NCI-H2227 (cell line): Measurements from ENCODE around the gene NKIRAS2.

Experiments
- DNase-seq: peaks from one replicate; lab custom pipeline; 2025; ENCODE audit not compliant: unreplicated experiment; lab: John Stamatoyannopoulos, UW

NKIRAS2 gene

DNA sequence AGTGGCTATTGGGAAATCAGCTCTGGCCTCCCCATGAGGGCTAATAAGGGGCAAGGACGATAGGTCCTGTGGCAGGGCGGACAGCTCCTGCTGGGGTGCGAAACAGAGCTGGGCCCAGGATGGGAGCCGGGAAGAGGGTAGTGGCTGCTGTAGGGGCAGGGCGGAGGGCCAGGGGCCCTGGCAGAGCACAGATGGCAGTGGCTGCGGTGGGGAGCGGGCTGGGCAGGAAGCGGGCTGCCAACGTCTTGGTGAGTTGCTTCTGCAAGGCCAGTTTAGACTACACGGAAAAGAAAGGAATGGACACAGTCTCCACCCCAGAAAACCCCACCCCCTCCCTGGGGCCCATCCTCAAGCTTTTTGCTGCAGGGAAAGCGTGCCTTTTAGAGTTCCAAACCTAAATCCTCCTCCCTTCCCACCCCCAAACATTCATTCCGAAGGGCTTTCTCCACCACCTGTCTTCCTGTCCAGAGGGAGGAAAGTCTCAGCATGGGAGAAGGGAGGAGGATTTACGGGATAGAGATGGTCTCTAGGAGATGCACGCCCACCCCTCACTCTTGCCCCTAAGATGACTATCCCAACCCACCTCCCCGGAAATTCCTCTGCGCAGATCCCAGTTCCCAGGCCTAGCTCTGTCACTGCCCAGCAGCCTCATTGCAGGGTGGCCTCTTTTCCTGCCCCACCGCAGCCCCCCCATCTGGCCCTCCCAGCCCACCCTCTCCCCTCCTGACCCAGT lies 7.1 kb downstream of the NKIRAS2 start:
- no peak for DNase-seq

DNA sequence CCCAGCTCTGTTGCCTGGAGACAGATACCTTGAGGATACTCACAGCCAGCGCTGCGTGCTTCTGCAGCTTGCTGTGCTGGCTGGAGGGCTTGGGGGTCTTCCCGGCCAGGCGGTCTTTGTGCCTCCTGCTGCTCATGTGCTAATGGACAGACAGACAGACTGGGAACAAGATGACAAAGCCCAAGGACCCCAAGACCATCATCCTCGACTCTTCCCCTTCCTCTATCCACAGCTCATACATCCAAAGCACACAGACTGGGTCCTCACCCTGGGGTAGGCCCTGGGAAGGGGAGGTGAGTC lies 7.7 kb downstream of the NKIRAS2 start:
- peak; percentile 16 for DNase-seq

DNA sequence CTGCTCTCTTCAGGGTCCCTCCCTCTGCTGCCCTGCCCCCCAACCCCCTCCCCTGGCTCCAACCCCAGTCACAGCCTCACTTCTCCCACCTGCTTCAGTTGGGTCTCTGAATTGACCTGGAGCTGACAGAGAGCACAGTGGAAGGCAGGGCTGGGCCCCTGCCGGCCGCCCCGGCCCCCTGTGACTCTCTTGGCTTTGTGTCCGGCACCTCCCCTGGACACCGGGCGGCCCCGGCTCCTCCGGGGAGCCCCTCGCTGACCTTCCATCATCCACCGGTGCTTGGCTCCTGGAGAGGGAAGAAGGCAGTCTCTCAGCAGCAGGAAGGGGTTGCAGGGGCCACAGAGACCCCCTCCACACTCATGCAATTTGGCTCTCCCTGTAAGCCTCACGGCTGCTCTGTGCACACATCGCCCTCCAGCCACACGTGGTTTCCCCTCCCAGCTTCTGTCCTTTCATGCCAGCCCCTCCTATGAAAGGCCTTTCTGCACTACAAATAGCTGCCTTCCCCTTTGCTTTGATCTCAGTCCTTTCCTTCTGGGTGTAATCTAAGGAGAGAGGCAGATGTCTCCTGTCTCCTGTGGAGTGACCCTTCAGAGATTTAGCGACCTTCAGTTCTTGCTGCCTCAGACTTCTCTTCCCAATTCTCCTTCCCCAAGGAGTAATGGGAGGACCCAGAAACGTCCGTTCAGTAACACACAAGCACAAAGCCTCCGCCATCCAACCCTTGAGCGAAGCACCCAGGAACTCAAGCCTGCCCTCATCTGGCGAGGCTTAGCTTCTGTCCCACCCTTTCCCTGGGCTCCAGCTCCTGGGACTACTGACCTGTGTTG lies 8.3 kb downstream of the NKIRAS2 start:
- DNase-seq = peak; percentile 52

DNA sequence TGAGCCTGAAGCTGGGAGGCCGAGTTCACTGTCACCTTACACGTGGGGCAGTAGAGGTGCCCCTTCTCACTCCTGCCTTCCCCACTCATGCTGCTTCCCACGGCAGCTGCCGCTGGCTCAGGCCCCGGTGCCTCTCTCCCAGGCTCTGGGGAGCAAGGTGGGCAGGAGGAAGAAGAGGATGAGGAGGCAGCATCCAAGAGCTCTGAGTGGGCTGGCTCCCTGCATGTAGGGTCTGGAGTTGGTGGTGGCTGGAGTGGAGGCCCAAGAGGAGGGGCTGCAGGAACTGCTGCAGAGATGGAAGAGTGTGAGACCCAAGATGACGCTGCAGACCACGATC lies 8.9 kb downstream of the NKIRAS2 start:
- DNase-seq = no peak

DNA sequence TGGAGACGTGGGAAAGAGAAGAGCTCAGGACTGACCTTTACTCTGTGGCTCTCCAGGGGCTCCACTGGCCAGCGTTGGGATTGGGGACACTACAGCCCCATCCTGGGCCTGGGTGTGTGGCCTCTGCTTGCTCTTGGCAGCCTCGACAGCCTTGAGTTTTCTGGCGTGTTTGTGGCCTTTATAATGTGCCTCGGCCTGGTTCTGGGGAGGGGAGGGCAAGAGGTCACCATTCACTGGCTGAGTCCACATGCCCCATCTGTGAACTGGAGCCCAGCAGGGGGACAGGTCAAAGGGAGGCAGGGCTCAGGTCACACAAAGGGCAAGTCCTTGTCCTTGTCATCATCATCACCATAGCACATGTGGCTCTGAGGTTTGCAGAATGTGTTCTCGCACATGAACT lies 11.7 kb downstream of the NKIRAS2 start:
- no peak for DNase-seq

DNA sequence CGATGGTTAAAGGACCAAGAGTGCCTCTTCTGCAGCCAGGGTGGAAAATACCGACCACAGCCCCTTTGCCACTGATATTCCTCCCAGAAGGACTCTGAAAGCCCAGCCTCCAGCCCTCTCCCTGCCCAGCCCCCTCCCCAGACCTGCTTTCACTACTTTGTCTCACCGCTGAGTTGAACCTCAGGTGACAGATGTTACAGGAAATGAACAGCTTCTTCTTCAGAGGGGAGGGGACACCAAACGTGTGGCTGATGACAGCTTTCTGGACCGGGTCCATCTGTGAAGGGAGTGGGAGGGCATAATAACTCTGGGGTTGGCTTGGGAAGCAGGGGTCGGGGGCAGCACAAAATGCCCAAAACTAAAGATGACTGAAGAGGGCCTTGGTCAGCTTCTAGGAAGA lies 14.2 kb downstream of the NKIRAS2 start:
- no peak for DNase-seq

DNA sequence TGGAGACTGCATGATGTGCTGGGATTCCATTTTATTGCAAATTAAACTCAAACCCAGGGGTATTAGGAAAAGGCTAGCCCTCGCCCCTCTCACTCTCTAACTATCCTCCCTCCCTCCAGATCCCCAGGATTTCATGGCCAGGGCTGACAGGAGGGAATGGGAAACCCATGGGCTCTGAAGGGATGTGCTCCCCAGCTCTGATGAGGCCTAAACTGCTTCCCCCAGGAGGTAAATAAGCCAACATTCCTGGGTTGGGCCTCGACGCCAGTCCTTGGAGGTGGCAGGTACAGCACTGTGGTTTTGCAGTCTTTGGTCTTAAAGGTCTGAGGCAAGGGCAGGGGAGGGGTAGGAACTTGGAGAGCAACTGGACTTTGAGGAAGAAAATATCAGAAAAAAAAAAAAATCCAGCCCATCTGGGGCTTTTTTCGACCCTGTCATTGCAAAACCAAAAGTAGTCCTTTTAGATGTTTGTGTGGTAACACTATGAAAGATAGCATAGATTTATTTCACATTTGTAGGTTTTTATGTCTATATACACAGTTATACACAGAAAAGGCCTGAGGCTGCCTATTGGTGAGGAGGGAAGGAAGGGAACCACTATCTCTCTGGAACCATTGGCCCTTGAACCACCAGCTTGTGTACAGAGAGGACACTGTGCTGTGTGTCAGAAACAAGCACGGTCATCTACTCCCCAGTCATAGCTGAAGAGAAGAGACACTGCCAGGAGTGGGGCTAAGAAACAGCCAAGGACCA lies 18.5 kb downstream of the NKIRAS2 start:
- DNase-seq = no peak

DNA sequence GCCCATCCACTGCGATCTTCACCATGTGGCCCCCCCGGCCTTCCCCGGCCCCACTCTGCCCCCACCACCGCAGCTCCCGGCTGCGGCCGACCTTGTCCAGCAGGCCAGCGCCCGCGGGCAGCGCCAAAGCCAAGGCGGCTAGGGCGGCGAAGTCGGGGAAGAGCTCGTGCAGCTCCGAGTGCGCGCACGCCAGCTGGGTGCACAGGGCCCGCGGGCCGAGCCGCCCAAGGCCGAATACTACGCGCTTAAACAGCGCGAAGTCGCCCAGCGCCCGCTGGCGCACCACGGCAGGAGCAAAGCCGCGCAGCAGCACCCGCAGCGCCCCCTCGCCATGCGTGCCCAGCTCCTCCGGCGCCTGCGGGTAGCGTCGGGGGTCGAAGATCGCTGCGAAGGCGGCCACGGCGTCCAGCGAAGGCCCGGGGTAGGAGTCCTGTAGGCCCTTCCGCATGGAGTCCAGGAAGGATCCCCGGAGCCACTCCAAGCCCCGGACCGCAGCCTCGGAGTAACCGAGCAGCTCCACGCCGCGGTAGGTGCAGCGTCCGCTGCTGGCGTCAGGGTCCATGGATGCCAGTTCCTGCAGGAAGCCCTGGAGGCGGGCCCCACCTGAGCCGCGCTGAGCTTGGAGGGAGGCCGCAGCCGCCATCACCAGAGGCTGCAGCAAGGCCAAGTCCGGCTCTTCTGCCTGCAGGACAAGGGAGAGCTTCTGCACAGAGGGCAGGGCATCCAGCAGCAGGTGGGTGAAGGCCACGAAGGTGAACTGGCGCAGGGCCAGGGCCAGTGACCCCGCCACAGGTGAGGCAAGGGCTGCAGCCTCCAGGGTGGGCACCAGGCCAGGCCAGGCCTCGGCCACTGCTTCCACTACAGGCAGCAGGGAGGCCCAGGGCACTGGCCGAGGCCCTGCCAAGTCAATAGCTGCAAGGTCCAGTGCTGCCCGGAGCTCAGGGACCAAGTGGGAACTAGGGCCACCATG lies 20.2 kb downstream of the NKIRAS2 start:
- no peak for DNase-seq

DNA sequence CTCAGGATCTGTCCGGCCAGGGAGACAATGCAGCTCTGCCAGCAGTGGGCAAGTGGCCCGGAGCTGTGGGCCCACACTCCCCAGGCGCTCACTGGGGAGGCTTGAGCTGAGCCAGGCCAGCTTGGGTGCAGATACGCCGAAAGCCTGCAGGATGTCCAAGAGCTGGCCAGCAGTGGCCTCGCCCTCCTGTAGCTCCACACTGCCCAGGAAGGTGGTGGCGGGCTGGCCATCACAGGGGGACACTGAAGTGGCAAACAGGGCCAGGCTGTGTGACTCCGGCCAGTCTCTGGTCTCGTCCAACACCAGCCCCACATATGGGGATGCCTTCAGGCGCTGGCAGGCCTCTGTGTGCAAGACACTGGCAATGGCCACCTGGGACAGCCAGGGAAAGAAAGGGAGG lies 20.9 kb downstream of the NKIRAS2 start:
- DNase-seq = no peak

DNA sequence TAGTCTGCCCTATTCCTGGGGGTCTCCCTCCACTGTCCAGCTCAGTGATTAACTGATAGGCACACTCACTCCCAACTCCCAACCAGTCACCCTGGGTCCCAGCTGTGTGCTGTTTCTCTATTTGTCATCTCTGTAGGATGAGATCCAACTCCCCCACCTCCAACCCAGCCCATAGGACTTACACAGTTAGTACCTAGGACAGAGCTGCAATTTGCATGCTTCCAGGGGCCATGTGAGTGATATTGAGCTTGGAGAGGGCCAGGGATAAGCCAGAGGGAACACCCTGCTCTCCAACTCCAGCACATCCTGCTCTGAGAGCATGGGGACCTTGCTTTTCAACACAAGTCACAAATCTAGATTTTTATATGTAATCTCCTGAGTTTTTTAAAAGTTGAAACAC lies 21.7 kb downstream of the NKIRAS2 start:
- DNase-seq = no peak

DNA sequence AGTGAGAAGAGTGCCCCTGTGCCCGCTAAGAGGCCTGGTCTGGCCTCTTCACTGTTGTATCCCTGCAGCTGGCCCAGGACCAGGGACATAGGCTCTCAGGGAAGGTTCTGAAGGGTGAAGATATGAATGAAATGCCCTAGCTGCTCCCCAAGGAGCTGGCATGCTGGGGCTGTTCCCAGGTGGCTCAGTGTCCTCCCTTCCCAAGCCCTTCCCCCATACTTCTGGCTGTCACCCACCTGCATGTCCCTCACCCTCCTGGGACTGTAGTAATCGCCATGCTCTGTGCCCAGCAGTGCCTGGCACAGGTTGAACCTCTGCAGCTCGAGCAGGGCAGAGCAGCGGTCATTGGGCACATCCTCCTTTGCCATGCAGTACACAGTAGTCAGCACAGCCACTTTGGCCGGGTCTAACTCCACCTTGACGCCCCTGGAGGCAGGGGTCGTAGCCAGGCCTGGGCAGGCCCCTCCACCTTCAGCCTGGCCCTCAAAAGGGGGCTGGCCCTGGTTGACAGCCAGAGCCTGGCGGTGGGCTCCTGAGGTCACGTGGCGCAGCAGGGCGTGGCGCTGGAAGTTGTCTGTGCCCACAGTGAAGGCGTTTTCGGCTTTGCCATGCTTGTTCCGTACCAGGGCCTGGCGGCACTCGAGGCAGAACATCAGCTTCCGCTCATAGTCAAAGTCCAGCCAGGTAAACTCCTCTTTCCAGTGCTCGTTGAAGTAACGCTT lies 22.9 kb downstream of the NKIRAS2 start:
- DNase-seq = no peak

DNA sequence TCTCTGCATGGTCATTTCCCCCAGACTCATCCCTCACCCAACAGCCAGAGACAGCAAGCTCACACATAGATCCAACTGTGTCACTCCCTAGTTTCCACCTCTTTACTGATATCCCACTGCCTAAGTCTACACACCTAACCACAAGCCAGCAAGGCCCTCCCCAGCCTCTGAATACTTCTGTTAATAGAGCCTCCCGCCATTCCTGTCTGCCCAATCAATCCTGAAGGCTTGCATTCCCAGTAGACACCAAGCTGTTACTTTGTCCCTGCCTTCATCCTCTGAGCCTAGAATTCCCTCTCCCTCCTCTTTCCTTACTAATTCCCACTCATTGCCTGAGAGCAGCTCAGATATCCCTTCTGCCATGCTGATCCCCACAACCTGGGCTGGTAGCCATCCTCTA lies 25.8 kb downstream of the NKIRAS2 start:
- DNase-seq = no peak

DNA sequence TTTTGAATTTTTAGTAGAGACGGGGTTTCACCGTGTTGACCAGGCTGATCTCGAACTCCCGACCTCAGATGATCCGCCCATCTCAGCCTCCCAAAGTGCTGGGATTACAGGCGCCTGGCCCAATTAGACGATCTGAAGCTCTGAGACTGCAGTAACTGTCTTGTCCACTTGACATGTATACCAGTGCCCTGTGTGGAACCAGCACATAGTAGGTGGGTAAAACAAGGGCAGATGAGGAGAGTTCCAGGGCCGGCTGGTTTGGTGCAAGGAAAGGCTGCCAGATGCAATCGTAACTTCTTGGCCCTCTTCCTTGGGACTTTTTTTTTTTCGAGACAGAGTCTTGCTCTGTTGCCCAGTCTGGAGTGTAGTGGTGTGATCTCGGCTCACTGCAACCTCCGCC lies 27.5 kb downstream of the NKIRAS2 start:
- DNase-seq = no peak

DNA sequence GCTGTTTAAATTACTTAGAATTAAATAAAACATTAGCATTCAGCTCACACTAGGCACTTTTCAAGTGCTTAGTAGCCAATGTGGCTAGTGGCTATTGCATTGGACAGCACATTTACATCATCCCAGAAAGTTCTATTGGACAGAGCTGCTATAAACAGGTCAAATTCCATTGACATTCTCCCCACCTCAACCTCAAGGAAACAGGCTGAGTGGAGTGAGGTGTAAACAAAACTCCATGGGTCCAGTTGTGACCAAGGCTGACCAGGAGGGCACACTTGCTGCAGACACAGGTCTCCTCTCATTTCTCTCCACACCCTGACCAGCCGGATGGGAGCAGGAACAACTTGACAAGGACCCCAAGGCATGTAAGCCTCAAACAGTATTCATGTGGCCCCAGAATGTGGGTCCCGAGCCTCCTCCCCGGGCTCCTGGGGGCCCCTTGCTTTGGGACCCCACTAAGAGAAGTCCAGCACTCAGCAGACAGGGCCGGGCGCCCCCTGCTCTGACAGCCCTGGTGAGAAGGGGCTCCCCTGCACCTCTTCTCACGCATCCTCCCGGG lies 30.0 kb downstream of the NKIRAS2 start:
- DNase-seq = no peak

DNA sequence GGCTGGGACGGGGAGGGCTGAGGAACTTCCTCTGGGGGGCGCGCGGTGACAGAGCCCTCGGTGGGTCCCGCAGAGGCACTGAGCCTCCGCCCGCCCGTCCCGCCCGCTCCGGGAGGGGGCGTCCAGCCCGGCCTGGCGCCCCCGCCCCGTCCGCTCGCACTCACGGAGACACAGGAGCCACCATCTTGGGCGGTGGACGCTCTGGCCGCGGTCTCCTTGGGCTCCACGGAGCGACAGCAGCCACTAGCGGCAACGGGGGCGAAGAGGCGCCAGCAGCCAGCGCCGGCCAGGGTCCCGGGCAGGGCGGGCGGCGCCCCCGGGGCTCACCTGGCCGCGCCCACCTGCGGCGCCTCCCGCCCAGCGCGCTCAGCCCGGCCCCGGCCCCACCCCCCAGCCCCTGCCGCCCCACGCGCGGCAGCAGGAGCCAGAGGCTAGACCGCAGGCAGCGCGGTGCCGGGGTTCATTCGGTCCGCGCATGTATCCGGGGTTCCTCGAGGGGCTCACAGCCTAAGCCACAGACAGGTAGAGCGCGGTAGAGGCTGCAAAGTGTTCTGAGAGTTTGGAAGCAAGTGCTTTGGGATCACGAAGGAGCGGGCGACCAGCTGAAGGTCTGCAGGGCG lies 30.6 kb downstream of the NKIRAS2 start, which contains the start of gene C17orf113:
Gene C17orf113, minus strand, starts transcription at position 209 of the 620 bp plus-strand sequence. CDS start 7,225 bp downstream, outside the sequence.
- peak; percentile 79 for DNase-seq

DNA sequence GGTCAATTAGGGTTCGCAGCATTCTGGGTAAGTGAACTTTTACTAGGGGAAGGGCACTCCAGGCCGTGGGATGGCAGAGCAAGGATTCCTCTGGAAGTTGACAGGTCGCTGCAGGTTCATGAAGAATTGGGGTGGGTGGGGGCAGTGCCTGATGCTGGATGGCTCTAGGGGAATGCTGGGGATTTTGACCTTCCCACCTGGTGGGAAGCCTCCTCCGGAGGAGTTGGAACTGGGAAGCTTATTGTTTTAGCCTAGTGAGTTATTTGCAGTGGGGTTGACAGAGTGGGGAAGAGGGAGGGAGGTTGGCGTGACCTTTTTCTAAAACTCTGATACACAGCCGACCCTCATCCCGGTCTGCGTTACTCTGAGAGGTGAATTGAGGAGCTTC lies 31.1 kb downstream of the NKIRAS2 start:
- no peak for DNase-seq

DNA sequence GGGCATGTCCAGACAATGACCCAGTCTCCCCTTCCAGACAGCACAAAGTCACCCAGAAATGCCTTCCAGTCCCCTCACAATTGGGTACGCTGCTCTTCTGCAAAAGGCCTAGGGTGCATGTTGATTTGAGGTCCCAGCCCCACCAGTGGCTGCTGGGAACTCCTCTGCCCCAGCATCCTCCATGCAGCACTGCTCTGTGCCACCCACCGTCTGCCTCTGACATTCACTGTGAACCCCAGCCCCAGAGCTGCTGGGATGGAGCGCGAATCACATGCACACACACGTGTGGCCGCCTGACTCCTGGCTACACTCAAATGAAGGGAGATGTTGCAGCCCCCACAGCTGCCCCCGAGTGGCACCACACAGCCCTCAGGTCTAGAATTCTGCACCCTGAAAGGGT lies 31.8 kb downstream of the NKIRAS2 start:
- DNase-seq = no peak

DNA sequence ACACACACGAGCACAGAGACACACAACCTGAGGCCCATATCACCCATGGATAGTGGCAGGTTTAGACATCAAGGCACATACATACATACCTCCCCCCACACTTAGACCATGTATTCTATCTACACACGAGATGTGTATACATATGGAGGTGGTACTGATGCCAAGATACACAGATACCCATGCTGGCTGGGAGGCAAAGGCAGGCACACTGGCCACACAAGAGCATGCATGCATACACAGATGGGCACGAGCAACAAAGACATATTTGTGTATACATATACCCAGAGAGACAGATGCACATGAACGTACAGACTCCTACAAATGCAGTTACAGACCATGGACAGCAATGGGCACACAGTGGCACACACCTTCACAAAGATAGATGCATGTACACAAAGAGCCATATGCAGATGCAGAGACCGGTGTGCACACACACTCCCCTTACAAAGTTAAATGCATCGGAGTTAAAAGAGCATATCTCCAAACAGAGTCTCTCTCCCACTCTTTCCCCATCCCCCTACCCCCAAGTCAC lies 32.5 kb downstream of the NKIRAS2 start:
- no peak for DNase-seq
